ENCODE measurements around the gene POLR3B. TPM values are rescaled to one million over a fixed set of nuclear protein-coding genes. Genes with fewer than 3 reads are reported as not detected.

The POLR3B gene
- total RNA-seq, 1 experiment from 2014 or later, result 10.7 TPM

GRCh38 chr12:106521901-106522300 lies 164.4 kb downstream of the POLR3B start:
- intact Hi-C loops (cut with micrococcal nuclease), result no loop called here
- DNase-seq (ENCODE audit: low read depth, low spot score) (no peak), ATAC-seq (no peak)
- no peak overlapping the region for H3K4me2 ChIP-seq (ENCODE audit: low read length)
- H3K4me1 ChIP-seq (ENCODE audit: control insufficient read depth in 1 of 2, insufficient read depth in 2 of 2, low read length in 2 of 2), result no peaks in the 10 kb centered on the region
- TF ChIP-seq ELF1 (IDR thresholded peaks at IDR 0.05; ENCODE audit: borderline replicate concordance, low read depth) (no peak), SP1 (IDR thresholded peaks at IDR 0.05; ENCODE audit: low read depth) (no peak), EZH2 (IDR thresholded peaks at IDR 0.05) (no peak), SIN3A (IDR thresholded peaks at IDR 0.05; ENCODE audit: low read depth) (no peak), POLR2AphosphoS5 (IDR thresholded peaks at IDR 0.05; ENCODE audit: low read depth, low read length) (no peak), EGR1 (IDR thresholded peaks at IDR 0.05; ENCODE audit: low read depth) (no peak)
- TF ChIP-seq, protein P1, sequence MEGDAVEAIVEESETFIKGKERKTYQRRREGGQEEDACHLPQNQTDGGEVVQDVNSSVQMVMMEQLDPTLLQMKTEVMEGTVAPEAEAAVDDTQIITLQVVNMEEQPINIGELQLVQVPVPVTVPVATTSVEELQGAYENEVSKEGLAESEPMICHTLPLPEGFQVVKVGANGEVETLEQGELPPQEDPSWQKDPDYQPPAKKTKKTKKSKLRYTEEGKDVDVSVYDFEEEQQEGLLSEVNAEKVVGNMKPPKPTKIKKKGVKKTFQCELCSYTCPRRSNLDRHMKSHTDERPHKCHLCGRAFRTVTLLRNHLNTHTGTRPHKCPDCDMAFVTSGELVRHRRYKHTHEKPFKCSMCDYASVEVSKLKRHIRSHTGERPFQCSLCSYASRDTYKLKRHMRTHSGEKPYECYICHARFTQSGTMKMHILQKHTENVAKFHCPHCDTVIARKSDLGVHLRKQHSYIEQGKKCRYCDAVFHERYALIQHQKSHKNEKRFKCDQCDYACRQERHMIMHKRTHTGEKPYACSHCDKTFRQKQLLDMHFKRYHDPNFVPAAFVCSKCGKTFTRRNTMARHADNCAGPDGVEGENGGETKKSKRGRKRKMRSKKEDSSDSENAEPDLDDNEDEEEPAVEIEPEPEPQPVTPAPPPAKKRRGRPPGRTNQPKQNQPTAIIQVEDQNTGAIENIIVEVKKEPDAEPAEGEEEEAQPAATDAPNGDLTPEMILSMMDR (IDR thresholded peaks at IDR 0.05 in 2 of 3, conservative IDR thresholded peaks at IDR 0.05 in 1 of 3; ENCODE audit: borderline replicate concordance in 1 of 3, insufficient read depth in 1 of 3, low read depth in 2 of 3, low read length in 2 of 3), result no peak
- ChIA-PET CTCF (no interaction called here), RAD21 (ENCODE audit: low non-redundant PET in 1 of 2, low total read pairs in 2 of 2, uncharacterized antibody in 2 of 2, unreplicated experiment in 2 of 2) (no interaction called here), POLR2A (no interaction called here)
- H3K27ac ChIP-seq (ENCODE audit: low read depth, low read length), result no peak overlapping the region
- no peaks in the 10 kb centered on the region for H3K36me3 ChIP-seq (ENCODE audit: control insufficient read depth in 1 of 2, insufficient read depth in 2 of 2, low read length in 2 of 2)
- no peak overlapping the region for H3K4me3 ChIP-seq (replicated peaks in 1 of 2; ENCODE audit: low read depth in 1 of 2, low read length in 2 of 2)
- H3K27me3 ChIP-seq (ENCODE audit: insufficient read depth, low read length), result no peaks in the 10 kb centered on the region
- H3K9me2 ChIP-seq (ENCODE audit: insufficient read depth), result no peaks in the 10 kb centered on the region
- H4K20me1 ChIP-seq (ENCODE audit: insufficient read depth), result no peaks in the 10 kb centered on the region
- H3K9me3 ChIP-seq (ENCODE audit: control insufficient read depth in 1 of 2, insufficient read depth in 1 of 2, low read depth in 1 of 2, low read length in 2 of 2), result no peaks in the 10 kb centered on the region
- H3K9ac ChIP-seq (ENCODE audit: low read length), result no peak overlapping the region
- no peaks in the 10 kb centered on the region for H3K79me2 ChIP-seq (ENCODE audit: insufficient read depth, low read length)
- no TSS peak for BruUV-seq (replicated peaks)
- no peak overlapping the region for H2AFZ ChIP-seq (ENCODE audit: low read depth, low read length, poor library complexity, severe bottlenecking)

DNA sequence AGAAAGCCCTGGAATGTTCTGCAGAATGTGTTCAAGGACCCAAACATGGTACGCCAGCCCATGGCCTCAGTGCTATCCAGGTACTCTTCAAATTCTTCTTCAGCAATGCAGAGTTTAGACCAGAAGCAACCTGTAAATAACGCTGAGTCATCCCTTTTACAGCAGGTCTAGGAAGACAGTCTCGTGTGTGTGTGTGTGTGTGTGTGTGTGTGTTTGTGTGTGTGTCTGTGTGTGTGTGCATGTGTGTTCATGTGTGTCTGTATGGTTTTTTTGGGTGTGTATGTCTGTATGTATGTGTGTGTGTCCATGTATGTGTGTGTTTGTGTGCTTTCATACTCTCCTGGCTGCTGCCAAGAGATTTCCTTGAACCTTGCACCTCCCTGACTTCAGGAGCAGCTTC lies 165.2 kb downstream of the POLR3B start:
- DNase-seq (ENCODE audit: low read depth, low spot score), result no peak
- Histone ChIP-seq H3K9me2 (ENCODE audit: insufficient read depth) (no peaks in the 10 kb centered on the region), H3K4me3 (replicated peaks in 1 of 2; ENCODE audit: low read depth in 1 of 2, low read length in 2 of 2) (no peak overlapping the region), H3K9ac (ENCODE audit: low read length) (no peak overlapping the region), H4K20me1 (ENCODE audit: insufficient read depth) (no peaks in the 10 kb centered on the region), H3K9me3 (ENCODE audit: control insufficient read depth in 1 of 2, insufficient read depth in 1 of 2, low read depth in 1 of 2, low read length in 2 of 2) (no peaks in the 10 kb centered on the region), H3K36me3 (ENCODE audit: control insufficient read depth in 1 of 2, insufficient read depth in 2 of 2, low read length in 2 of 2) (no peaks in the 10 kb centered on the region), H3K27me3 (ENCODE audit: insufficient read depth, low read length) (no peaks in the 10 kb centered on the region), H3K4me2 (ENCODE audit: low read length) (no peak overlapping the region), H3K79me2 (ENCODE audit: insufficient read depth, low read length) (no peaks in the 10 kb centered on the region), H2AFZ (ENCODE audit: low read depth, low read length, poor library complexity, severe bottlenecking) (no peak overlapping the region), H3K4me1 (ENCODE audit: control insufficient read depth in 1 of 2, insufficient read depth in 2 of 2, low read length in 2 of 2) (no peaks in the 10 kb centered on the region), H3K27ac (ENCODE audit: low read depth, low read length) (no peak overlapping the region)
- intact Hi-C loops (cut with micrococcal nuclease), result no loop called here
- ChIA-PET POLR2A (no interaction called here), CTCF (no interaction called here), RAD21 (ENCODE audit: low non-redundant PET in 1 of 2, low total read pairs in 2 of 2, uncharacterized antibody in 2 of 2, unreplicated experiment in 2 of 2) (no interaction called here)
- no peak for ATAC-seq
- BruUV-seq (replicated peaks), result no TSS peak
- TF ChIP-seq CBX3 (IDR thresholded peaks at IDR 0.05; ENCODE audit: low read depth) (no peak), SRF (IDR thresholded peaks at IDR 0.05; ENCODE audit: low read depth) (no peak), SIN3A (IDR thresholded peaks at IDR 0.05; ENCODE audit: low read depth) (no peak), POLR2A (IDR thresholded peaks at IDR 0.05; ENCODE audit: borderline replicate concordance, extremely low read depth, insufficient read depth, insufficient read length) (no peak), POLR2AphosphoS5 (IDR thresholded peaks at IDR 0.05; ENCODE audit: low read depth, low read length) (no peak), RAD21 (IDR thresholded peaks at IDR 0.05; ENCODE audit: low read depth) (no peak), JUND (IDR thresholded peaks at IDR 0.05) (no peak), CEBPB (IDR thresholded peaks at IDR 0.05; ENCODE audit: low read depth) (no peak), EZH2 (IDR thresholded peaks at IDR 0.05) (no peak), YY1 (IDR thresholded peaks at IDR 0.05; ENCODE audit: extremely low read depth, insufficient replicate concordance, low read depth, low read length) (no peak), SP1 (IDR thresholded peaks at IDR 0.05; ENCODE audit: low read depth) (no peak), ZFX (IDR thresholded peaks at IDR 0.05) (no peak), FOSL1 (IDR thresholded peaks at IDR 0.05; ENCODE audit: low read depth) (no peak), ELF1 (IDR thresholded peaks at IDR 0.05; ENCODE audit: borderline replicate concordance, low read depth) (no peak)
- TF ChIP-seq, protein P2, sequence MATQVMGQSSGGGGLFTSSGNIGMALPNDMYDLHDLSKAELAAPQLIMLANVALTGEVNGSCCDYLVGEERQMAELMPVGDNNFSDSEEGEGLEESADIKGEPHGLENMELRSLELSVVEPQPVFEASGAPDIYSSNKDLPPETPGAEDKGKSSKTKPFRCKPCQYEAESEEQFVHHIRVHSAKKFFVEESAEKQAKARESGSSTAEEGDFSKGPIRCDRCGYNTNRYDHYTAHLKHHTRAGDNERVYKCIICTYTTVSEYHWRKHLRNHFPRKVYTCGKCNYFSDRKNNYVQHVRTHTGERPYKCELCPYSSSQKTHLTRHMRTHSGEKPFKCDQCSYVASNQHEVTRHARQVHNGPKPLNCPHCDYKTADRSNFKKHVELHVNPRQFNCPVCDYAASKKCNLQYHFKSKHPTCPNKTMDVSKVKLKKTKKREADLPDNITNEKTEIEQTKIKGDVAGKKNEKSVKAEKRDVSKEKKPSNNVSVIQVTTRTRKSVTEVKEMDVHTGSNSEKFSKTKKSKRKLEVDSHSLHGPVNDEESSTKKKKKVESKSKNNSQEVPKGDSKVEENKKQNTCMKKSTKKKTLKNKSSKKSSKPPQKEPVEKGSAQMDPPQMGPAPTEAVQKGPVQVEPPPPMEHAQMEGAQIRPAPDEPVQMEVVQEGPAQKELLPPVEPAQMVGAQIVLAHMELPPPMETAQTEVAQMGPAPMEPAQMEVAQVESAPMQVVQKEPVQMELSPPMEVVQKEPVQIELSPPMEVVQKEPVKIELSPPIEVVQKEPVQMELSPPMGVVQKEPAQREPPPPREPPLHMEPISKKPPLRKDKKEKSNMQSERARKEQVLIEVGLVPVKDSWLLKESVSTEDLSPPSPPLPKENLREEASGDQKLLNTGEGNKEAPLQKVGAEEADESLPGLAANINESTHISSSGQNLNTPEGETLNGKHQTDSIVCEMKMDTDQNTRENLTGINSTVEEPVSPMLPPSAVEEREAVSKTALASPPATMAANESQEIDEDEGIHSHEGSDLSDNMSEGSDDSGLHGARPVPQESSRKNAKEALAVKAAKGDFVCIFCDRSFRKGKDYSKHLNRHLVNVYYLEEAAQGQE (IDR thresholded peaks at IDR 0.05; ENCODE audit: low read depth), result no peak

Measured in HCT116 (cell line).